GM23338 (cell line): ENCODE data around the gene KRT9. TPM values are rescaled to one million over a fixed set of nuclear protein-coding genes. Genes with fewer than 3 reads are reported as not detected.

Experiments used
- ATAC-seq: fragments of 200-7000 bp; cut with Tn5 transposase; 3 replicates; pipeline ENCODE4 v1.9.1; 2020
- DNase-seq: peaks from one replicate; pipeline ENCODE4 v3.0.0-alpha.2; 2015; ENCODE audit warnings: low spot score
- H2AFZ ChIP-seq: fragments of 200-600 bp; sonication (generic); 2 replicates; pipeline ENCODE4 v1.8.0; 2016; ENCODE audit warnings: antibody characterized with exemption, mild to moderate bottlenecking, moderate library complexity
- H3F3A ChIP-seq: fragments of 200-600 bp; sonication (generic); replicated peaks from 2 replicates; pipeline ENCODE4 v1.8.0; 2017; ENCODE audit warnings: antibody characterized with exemption, mixed run types, low read depth
- H3K27ac ChIP-seq: fragments of 200-600 bp; sonication (generic); 2 replicates; pipeline ENCODE4 v1.6.1; 2016; ENCODE audit warnings: low read depth
- H3K27me3 ChIP-seq: fragments of 200-600 bp; sonication (generic); 2 replicates; pipeline ENCODE4 v1.8.0; 2016; ENCODE audit warnings: mild to moderate bottlenecking, mixed run types, moderate library complexity; ENCODE audit not compliant: insufficient read depth
- H3K36me3 ChIP-seq: fragments of 200-600 bp; sonication (generic); 2 replicates; pipeline ENCODE4 v1.8.0; 2016; ENCODE audit warnings: mild to moderate bottlenecking; ENCODE audit not compliant: insufficient read depth
- H3K4me1 ChIP-seq: fragments of 200-600 bp; sonication (generic); 2 replicates; pipeline ENCODE4 v1.8.0; 2016; ENCODE audit warnings: mild to moderate bottlenecking, moderate library complexity; ENCODE audit not compliant: insufficient read depth
- H3K4me2 ChIP-seq: fragments of 200-600 bp; sonication (generic); 2 replicates; pipeline ENCODE4 v1.7.1; 2017; ENCODE audit warnings: mixed run types
- H3K4me3 ChIP-seq: fragments of 200-600 bp; sonication (generic); 2 replicates; pipeline ENCODE4 v1.6.1; 2016; ENCODE audit warnings: mixed run types
- H3K79me2 ChIP-seq: fragments of 200-600 bp; sonication (generic); replicated peaks from 2 replicates; pipeline ENCODE4 v1.8.0; 2017; ENCODE audit warnings: mild to moderate bottlenecking; ENCODE audit not compliant: insufficient read depth
- H3K9me2 ChIP-seq: fragments of 200-600 bp; sonication (generic); 2 replicates; pipeline ENCODE4 v1.8.0; 2017; ENCODE audit not compliant: insufficient read depth
- H4K20me1 ChIP-seq: fragments of 200-600 bp; sonication (generic); replicated peaks from 2 replicates; pipeline ENCODE4 v1.8.0; 2017; ENCODE audit warnings: mild to moderate bottlenecking; ENCODE audit not compliant: insufficient read depth
- H3K27ac Mint-ChIP-seq: 2 replicates; pipeline ENCODE4 v1.8.0; 2020; ENCODE audit warnings: inconsistent platforms, mild to moderate bottlenecking, moderate library complexity, mixed read lengths
- H3K27me3 Mint-ChIP-seq: 3 replicates; pipeline ENCODE4 v1.8.0; 2022; ENCODE audit warnings: low read depth, mild to moderate bottlenecking, moderate library complexity, mixed read lengths, inconsistent platforms; ENCODE audit not compliant: insufficient read depth, poor library complexity
- H3K36me3 Mint-ChIP-seq: 3 replicates; pipeline ENCODE4 v1.8.0; 2021; ENCODE audit warnings: low read depth, mild to moderate bottlenecking, inconsistent platforms, moderate library complexity, mixed read lengths
- H3K4me1 Mint-ChIP-seq: 3 replicates; pipeline ENCODE4 v1.8.0; 2020; ENCODE audit warnings: mild to moderate bottlenecking, inconsistent platforms, mixed read lengths
- H3K4me3 Mint-ChIP-seq: 3 replicates; pipeline ENCODE4 v1.8.0; 2021; ENCODE audit warnings: moderate library complexity, mild to moderate bottlenecking, inconsistent platforms, mixed read lengths
- H3K9me3 Mint-ChIP-seq: 3 replicates; pipeline ENCODE4 v1.8.0; 2020; ENCODE audit warnings: moderate library complexity, mild to moderate bottlenecking, inconsistent platforms, mixed read lengths
- CREB1 ChIP-seq: fragments of 250-450 bp; sonication (Bioruptor Pico); IDR thresholded peaks from 2 replicates; pipeline ENCODE4 v1.5.0; 2020; ENCODE audit warnings: low read depth, mild to moderate bottlenecking, moderate library complexity
- CTCF ChIP-seq, 2 experiments: fragments of 200-600 bp in 1 of 2; sonication (generic) in 1 of 2; conservative IDR thresholded peaks; 2 replicates each; pipeline versions ENCODE4 v1.5.1 to v1.6.1; 2016 to 2017; ENCODE audit warnings: antibody characterized with exemption in 2 of 2, low read depth in 2 of 2, mild to moderate bottlenecking in 2 of 2, moderate library complexity in 1 of 2
- ETS1 ChIP-seq: IDR thresholded peaks from 2 replicates; pipeline ENCODE4 v1.6.1; 2016; ENCODE audit warnings: antibody characterized with exemption
- EZH2 ChIP-seq: fragments of 200-600 bp; sonication (generic); IDR thresholded peaks from one replicate; pipeline ENCODE4 v1.8.0; 2017; ENCODE audit warnings: antibody characterized with exemption, mild to moderate bottlenecking, low read depth; ENCODE audit not compliant: unreplicated experiment
- EZH2phosphoT487 ChIP-seq: fragments of 200-600 bp; sonication (generic); IDR thresholded peaks from one replicate; pipeline ENCODE4 v1.8.1; 2018; ENCODE audit warnings: antibody characterized with exemption; ENCODE audit not compliant: unreplicated experiment
- JUNB ChIP-seq: IDR thresholded peaks from one replicate; pipeline ENCODE4 v1.6.1; 2016; ENCODE audit warnings: antibody characterized with exemption; ENCODE audit not compliant: unreplicated experiment
- NANOG ChIP-seq: IDR thresholded peaks from 2 replicates; pipeline ENCODE4 v1.6.1; 2016; ENCODE audit warnings: antibody characterized with exemption, borderline replicate concordance
- POLR2AphosphoS5 ChIP-seq: IDR thresholded peaks from 2 replicates; pipeline ENCODE4 v1.6.1; 2016; ENCODE audit warnings: antibody characterized with exemption, low read depth
- REST ChIP-seq: IDR thresholded peaks from one replicate; pipeline ENCODE4 v1.6.1; 2018; ENCODE audit warnings: antibody characterized with exemption; ENCODE audit not compliant: unreplicated experiment
- STAT1 ChIP-seq: IDR thresholded peaks from one replicate; pipeline ENCODE4 v1.6.1; 2016; ENCODE audit warnings: antibody characterized with exemption; ENCODE audit not compliant: unreplicated experiment
- ZNF114 ChIP-seq: fragments of 250-450 bp; sonication (Bioruptor Pico); IDR thresholded peaks from 2 replicates; pipeline ENCODE4 v1.5.0; 2020; ENCODE audit warnings: mild to moderate bottlenecking, moderate library complexity
- ZNF331 ChIP-seq: fragments of 250-450 bp; sonication (Bioruptor Pico); IDR thresholded peaks from 2 replicates; pipeline ENCODE4 v1.5.0; 2020; ENCODE audit warnings: low read depth, mild to moderate bottlenecking, moderate library complexity
- ZNF462 ChIP-seq: fragments of 250-450 bp; sonication (Bioruptor Pico); IDR thresholded peaks from 2 replicates; pipeline ENCODE4 v1.5.0; 2020; ENCODE audit warnings: mild to moderate bottlenecking, moderate library complexity
- polyA plus RNA-seq: library from polyadenylated mRNA; unstranded; fragments of >200 nt; fragmentation: Nextera tagmentation; extraction: Ambion mirVana; gene quantifications from 2 replicates; pipeline ENCODE4 v1.2.1, GENCODE V29; 2016
- total RNA-seq: library from RNA; depleted of rRNA; stranded (reverse); fragments of >200 nt; shearing (Covaris generic); gene quantifications from 2 replicates; pipeline ENCODE4 v1.2.3, GENCODE V29; 2014

Gene KRT9
- total and polyA plus RNA-seq, 2 experiments from 2014 or later: not detected

GRCh38 chr17:41581366-41582060 lies 9.7 kb upstream of the KRT9 start:
- Histone ChIP-seq H3K27ac (no peak overlapping the region), H4K20me1 (no peaks in the 10 kb centered on the region), H3K36me3 (no peaks in the 10 kb centered on the region), H3K9me2 (peaks cover 10% of the 10 kb centered on the region), H3K4me1 (peaks cover 3% of the 10 kb centered on the region; the same call in 1 of the 2 replicates), H2AFZ (no peak overlapping the region), H3K27me3 (no peaks in the 10 kb centered on the region), H3F3A (no peaks in the 10 kb centered on the region; the same call in 1 of the 2 replicates), H3K79me2 (no peaks in the 10 kb centered on the region), H3K4me3 (no peak overlapping the region), H3K4me2 (no peak overlapping the region)
- peaks cover 17% of the 10 kb centered on the region for H3K27me3 Mint-ChIP-seq
- peaks cover 7% of the 10 kb centered on the region; the same call in 2 of the 3 replicates for H3K4me1 Mint-ChIP-seq
- H3K36me3 Mint-ChIP-seq: no peaks in the 10 kb centered on the region; the same call in 2 of the 3 replicates
- peaks cover 3% of the 10 kb centered on the region; the same call in 1 of the 3 replicates for H3K9me3 Mint-ChIP-seq
- no peak for TF ChIP-seq EZH2phosphoT487
- no peak for TF ChIP-seq POLR2AphosphoS5
- TF ChIP-seq ZNF114 (CRISPR knock-in tag): no peak
- no peak for TF ChIP-seq JUNB
- TF ChIP-seq REST: no peak
- TF ChIP-seq NANOG: no peak
- no peak for TF ChIP-seq ZNF462 (CRISPR knock-in tag)
- TF ChIP-seq ZNF331 (CRISPR knock-in tag): no peak
- TF ChIP-seq CREB1: no peak
- TF ChIP-seq ETS1: no peak
- TF ChIP-seq EZH2: no peak
- TF ChIP-seq CTCF (conservative IDR thresholded peaks at IDR 0.05; ENCODE audit: low read depth in 2 of 2): no peak
- TF ChIP-seq STAT1: no peak
- ATAC-seq: no peak
- no peak for DNase-seq
- H3K4me3 Mint-ChIP-seq: no peak overlapping the region
- no peak overlapping the region for H3K27ac Mint-ChIP-seq
